AG04449 (cell line): Measurements from ENCODE around the gene ZFP69.
A peak's percentile ranks its signal among the peaks of the same experiment; 100 is the strongest.
"Not testable (repeated sequence)": the region's sequence is repeated elsewhere in the genome, so short reads cannot be mapped to it uniquely, and the experiment has no call there.

Experiments
- CTCF ChIA-PET: fragments of 350-600 bp; formaldehyde crosslinking; extraction: SDS; loops from one replicate; lab custom pipeline; 2021; ENCODE audit warnings: antibody characterized with exemption; lab: Yijun Ruan, JAX
- POLR2A ChIA-PET: fragments of 400-600, 350-600 bp; formaldehyde crosslinking; extraction: SDS; loops from one replicate; lab custom pipeline; 2020; ENCODE audit warnings: antibody characterized with exemption, inconsistent platforms; lab: Yijun Ruan, JAX
- DNase-seq: peaks from one replicate; pipeline ENCODE4 v3.0.0-alpha.2; 2010; ENCODE audit warnings: low read depth, low spot score
- H3K4me3 ChIP-seq: 2 replicates; pipeline ENCODE4 v1.5.1; 2011; ENCODE audit warnings: low read depth, mild to moderate bottlenecking, control low read depth, low read length
- CTCF ChIP-seq: IDR thresholded peaks from one replicate; pipeline ENCODE4 v1.5.1; 2011; ENCODE audit warnings: mild to moderate bottlenecking, moderate library complexity, low read length, control low read depth, inconsistent platforms; ENCODE audit not compliant: insufficient read depth; ENCODE audit errors: missing control alignments

ZFP69 gene

GRCh38 chr1:40479156-40479555 is 2.1 kb downstream of the ZFP69 start:
- no peak overlapping the region for H3K4me3 ChIP-seq
- CTCF ChIA-PET, result no interaction called here
- POLR2A ChIA-PET, result interaction anchor here (0.6 kb wide), 1 partner anchor 238 kb away, joined by 3 read pairs; no protein-coding TSS in a partner anchor
- no peak for DNase-seq
- no peak for TF ChIP-seq CTCF

GRCh38 chr1:40495315-40495903 is 18.3 kb downstream of the ZFP69 start:
- no peak for TF ChIP-seq CTCF
- no peak for DNase-seq
- no peak overlapping the region for H3K4me3 ChIP-seq
- CTCF ChIA-PET, result no interaction called here
- POLR2A ChIA-PET, result no interaction called here

GRCh38 chr1:40502651-40503050 is 25.6 kb downstream of the ZFP69 start:
- DNase-seq, H3K4me3 ChIP-seq, POLR2A ChIA-PET: not testable (repeated sequence)
- CTCF ChIA-PET, result interaction anchor here (1.4 to 2.9 kb wide), 2 partner anchors 10 to 30 kb away, joined by 4 to 9 read pairs; no protein-coding TSS in a partner anchor

- H3K4me3 ChIP-seq, result peak overlapping the region; percentile 81
- POLR2A ChIA-PET, result interaction anchor here (0.9 to 1.8 kb wide), 4 partner anchors 11 to 58 kb away, joined by 3 to 6 read pairs (median 4); partner anchors contain the start of genes ZFP69B and ZNF684
- CTCF ChIA-PET, result interaction anchor here (2.0 kb wide), 1 partner anchor 25 kb away, joined by 6 read pairs; no protein-coding TSS in a partner anchor
- no peak for DNase-seq
- TF ChIP-seq CTCF, result no peak
Observed at GRCh38 chr1:40507973-40508372, 30.9 kb downstream of the ZFP69 start.

GRCh38 chr1:40508375-40509341 is 31.6 kb downstream of the ZFP69 start, which contains the start of gene EXO5:
TSS of gene EXO5 (plus strand) at chr1:40508767. CDS start at chr1:40514545, 5,778 bp downstream.
- POLR2A ChIA-PET, result interaction anchor here (0.9 to 1.8 kb wide), 7 partner anchors 8 to 58 kb away, joined by 3 to 6 read pairs (median 3); partner anchors contain the start of genes ZFP69B and ZNF684
- H3K4me3 ChIP-seq, result peak within 1 kb of the TSS; percentile 81
- CTCF ChIA-PET, result interaction anchor here (2.0 kb wide), 1 partner anchor 24 kb away, joined by 6 read pairs; no protein-coding TSS in a partner anchor
- TF ChIP-seq CTCF, result no peak
- DNase-seq, result no peak

- POLR2A ChIA-PET, result no interaction called here
- CTCF ChIA-PET, result no interaction called here
- H3K4me3 ChIP-seq, result no peak overlapping the region
- no peak for TF ChIP-seq CTCF
- DNase-seq, result no peak
Observed at GRCh38 chr1:40519517-40519916, 42.4 kb downstream of the ZFP69 start.
